ENCODE results near the gene LPIN2.
"Not testable (repeated sequence)": the region's sequence is repeated elsewhere in the genome, so short reads cannot be mapped to it uniquely, and the experiment has no call there.

Gene LPIN2

DNA sequence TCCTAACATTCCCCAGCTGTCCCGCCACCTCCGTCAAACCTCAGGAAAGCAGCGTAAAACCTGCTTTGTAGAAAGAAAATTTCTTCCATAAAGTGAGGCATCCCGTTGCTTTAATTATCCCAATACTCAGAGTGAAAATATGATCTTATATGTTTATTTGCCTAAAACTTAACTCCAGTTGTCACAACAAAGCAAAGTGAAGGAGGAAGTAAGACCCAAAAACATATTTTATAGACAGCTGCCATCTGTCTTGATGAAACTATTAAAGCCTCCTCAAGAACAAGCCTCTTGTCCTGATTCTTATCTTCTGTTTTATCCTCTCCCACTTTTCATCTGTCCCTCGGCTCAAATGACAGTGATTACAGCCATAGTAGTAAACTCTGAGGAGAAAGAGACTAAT, 28.9 kb upstream of the LPIN2 start:
- DNase-seq: no peak

DNA sequence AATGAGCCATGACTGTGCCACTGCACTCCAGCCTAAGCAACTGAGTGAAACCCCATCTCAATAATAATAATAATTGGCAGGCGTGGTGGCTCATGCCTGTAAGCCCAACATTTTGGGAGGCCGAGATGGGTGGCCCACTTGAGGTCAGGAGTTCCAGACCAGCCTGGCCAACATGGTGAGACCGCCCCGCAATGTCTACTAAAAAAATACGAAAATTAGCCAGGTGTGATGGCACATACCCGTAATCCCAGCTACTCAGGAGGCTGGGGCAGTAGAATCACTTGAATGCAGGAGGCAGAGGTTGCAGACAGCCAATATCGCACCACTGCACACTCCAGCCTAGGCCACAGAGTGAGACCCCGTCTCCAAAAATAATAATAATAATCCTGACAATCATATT, 27.9 kb upstream of the LPIN2 start:
- no peak for DNase-seq

DNA sequence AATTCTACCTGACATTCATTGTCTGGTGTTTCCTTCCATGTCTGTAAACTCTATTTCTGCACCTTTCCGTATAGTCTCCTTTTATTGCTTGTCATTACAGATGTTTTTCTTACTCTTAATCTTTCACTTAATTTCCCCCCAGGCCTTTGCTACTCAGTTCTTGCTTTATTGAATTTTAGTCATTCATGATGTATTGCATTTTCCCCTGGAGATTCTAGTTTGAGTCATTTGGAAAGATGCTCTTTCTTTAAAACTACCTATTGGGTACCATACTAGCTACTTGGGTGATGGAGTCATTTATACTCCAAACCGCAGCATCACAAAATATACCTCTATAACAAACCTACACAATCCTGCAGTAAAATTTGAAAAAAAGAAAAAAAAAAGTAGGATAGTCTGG, 27.2 kb upstream of the LPIN2 start:
- no peak for DNase-seq

DNA sequence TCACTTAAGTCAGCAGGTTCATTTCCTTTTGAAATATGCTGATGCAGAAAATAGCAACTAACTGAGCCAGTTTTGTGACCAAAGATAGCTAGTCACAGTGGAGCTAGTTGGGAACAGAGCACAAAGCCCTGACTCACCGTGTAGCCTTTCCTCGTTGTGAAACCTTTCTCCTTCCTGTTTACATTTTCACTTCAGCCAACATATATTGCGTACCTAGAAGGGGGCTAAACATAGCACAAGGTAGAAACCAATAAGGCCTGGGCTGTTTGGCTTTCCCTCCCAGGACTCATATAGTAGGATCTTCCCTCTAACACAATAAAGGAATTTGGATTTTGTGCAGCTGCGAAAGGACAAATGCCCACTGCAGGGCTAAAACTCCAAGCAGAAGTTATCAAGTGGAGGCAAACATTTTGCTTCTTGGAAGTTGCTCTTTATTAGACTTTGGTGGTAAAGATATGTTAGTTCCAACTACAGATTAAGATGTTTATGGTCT, 24.5 kb upstream of the LPIN2 start:
- peak; percentile 29 for DNase-seq

- DNase-seq: no peak
Measured at GRCh38 chr18:3036108-3036507, 23.2 kb upstream of the LPIN2 start.

GRCh38 chr18:3035635-3036034, 22.7 kb upstream of the LPIN2 start:
- DNase-seq: no peak

GRCh38 chr18:3032721-3033120, 19.8 kb upstream of the LPIN2 start:
- no peak for DNase-seq

- DNase-seq: peak; percentile 27
Measured at GRCh38 chr18:3029215-3029952, 16.4 kb upstream of the LPIN2 start.

DNA sequence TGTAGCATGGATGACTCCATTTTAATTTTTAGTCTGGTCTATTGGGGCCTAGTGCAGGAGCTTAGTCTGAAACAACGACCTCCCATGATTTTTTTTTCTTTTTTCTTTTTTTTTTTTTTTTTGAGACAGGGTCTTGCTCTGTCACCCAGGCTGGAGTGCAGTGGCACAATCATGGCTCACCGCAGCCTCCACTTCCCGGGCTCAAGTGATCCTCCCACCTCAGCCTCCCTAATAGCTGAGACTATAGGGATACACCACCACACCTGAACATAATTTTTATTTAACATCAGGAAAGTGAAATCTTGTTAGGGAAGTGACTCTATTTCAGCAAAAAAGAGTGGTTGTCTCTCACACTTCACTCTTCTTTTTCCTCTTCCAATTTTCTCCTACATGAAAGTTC, 15.2 kb upstream of the LPIN2 start:
- not testable (repeated sequence) for DNase-seq

- no peak for DNase-seq
Measured at GRCh38 chr18:3027370-3027891, 14.5 kb upstream of the LPIN2 start.

DNA sequence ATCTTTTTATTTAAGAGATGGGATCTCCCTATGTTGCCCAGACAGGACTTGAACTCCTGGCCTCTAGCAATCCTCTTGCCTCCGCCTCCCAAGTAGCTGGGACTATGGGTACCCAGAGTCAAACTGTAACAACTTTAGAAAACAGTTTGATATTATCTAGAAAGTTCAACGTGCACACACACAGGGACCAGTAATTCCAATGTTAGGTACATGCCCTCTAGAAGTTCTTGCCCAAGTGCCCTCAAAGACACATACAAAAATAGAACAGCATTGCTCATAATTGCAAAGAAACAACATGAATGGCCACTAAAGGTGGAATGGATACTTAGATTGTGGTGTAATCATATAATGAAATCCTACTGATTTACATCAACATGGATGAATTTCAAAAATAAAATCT, 12.6 kb upstream of the LPIN2 start:
- DNase-seq: no peak

GRCh38 chr18:3023603-3024002, 10.7 kb upstream of the LPIN2 start:
- not testable (repeated sequence) for DNase-seq

DNA sequence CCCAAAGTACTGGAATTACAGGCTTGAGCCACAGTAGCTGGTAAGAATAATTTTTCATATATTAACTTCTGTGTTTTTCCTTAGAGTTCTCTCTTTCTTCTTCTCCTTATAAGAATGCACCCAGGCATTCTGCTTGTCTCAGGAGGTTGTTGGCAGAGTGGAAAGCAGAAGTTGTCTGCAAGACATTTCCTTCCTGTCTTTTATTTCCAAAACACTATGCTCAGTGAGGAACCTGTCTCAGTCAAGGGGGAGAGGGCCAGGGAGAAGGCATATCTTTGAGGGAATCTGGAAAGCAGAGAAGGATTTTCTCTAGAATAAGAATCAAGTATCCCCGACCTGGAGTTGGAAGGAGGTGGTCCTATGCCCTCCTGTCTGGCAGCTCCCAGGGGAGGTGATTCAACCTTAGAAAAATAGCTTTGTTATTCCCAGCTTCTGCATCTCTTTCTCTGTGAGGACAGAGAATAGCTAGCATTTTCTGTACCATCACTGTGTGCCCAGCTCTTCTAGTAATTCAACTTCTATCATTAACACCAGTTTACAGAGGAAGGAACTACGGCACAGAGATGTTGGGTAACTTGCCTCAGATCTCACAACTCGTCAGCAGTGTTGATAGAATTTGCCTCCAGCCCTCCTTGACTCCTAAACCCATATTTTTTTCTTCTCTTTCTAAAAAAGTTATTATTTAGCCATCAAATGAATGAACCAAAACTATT, 3.8 kb upstream of the LPIN2 start:
- peak; percentile 27 for DNase-seq

DNA sequence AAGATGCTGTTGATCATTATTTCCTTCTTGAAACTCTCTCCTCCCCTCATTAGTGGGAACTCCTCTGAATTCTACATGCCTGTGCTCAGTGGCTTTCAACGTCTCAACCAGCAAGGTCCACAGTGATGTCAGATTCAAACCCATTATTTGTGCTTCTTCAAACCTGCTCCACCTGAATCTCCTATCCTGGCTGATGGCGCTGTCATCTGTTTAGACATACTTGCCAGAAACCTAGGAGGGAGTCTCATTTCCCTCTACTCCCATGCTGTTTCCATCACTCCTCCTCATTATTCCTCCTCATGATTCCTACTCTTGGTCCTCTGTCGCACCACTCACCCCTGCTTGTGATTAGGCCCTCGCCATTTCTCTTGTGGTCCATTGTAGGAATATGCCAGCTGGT, 2.9 kb upstream of the LPIN2 start:
- no peak for DNase-seq

DNA sequence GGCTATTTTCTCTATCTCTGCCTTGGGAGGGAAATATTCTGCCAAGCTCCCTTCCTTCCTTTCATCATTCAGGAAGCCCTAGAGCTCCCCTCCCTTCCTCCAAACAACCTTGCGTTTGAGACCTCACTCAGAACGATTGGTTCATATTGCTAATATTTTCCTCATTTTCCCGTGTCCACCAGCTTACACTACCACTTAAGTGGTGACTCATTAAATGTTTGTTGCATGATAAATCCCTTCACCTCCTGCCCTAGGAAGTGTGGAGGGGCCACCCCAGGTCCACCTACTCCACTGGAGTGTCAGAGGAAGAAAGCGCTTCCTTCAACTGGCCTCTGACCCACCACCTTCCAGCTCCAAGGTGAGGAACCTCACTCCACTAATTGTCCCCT, 2.3 kb upstream of the LPIN2 start:
- no peak for DNase-seq

GRCh38 chr18:3014503-3015203, 1.7 kb upstream of the LPIN2 start:
- DNase-seq: no peak

GRCh38 chr18:3012136-3013023, 564 bp downstream of the LPIN2 start:
- peak; percentile 39 for DNase-seq

DNA sequence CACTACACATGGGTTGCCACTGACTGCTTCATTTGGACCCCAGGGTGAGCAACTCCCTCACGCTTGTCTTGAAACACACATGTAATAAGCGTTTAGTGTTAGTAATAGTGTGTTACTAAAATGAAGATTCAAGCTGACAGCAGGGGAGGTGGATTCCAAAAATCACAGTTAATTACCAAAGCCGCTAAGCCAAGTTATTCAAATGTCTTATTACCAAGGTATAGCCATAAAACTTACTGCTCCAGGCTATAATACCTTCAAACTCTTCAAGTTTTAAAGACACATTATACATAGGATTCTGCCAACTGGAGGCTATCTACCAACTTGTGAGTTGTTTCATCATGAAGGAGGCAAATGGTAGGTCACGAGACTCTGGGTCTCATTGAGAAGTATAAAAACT, 2.9 kb downstream of the LPIN2 start:
- DNase-seq: no peak

GRCh38 chr18:3008541-3008940, 4.4 kb downstream of the LPIN2 start:
- DNase-seq: no peak

GRCh38 chr18:3007491-3007890, 5.5 kb downstream of the LPIN2 start:
- DNase-seq: no peak

DNA sequence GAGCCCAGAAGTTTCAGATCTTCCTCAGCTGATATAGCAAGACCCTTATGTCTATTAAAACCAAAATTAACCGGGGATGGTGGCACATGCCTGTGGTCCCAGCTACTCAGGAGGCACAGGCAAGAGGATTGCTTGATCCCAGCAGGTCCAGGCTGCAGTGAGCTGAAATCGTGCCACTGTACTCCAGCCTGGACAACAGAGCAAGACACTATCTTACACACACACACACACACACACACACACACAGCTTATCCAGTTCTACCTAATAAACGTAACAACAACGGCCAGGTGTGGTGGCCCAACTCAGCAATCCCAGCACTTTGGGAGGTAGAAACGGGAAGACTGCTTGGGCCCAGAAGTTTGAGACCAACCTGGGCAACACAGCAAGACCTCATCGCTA, 7.5 kb downstream of the LPIN2 start:
- no peak for DNase-seq

- not testable (repeated sequence) for DNase-seq
Measured at GRCh38 chr18:3003766-3004165, 9.2 kb downstream of the LPIN2 start.

- DNase-seq: no peak
Measured at GRCh38 chr18:3002732-3003131, 10.2 kb downstream of the LPIN2 start.
